Activated CD4-positive, CD25-positive, alpha-beta regulatory T cell treated with anti-CD3 and anti-CD28 coated beads, Interleukin-2, amount 50 U/mL, for 72 hours (primary cell): ENCODE results near the gene DGKA.
"Not testable (repeated sequence)": the region's sequence is repeated elsewhere in the genome, so short reads cannot be mapped to it uniquely, and the experiment has no call there.

Source experiments
- DNase-seq: peaks from one replicate; pipeline ENCODE4 v3.0.0; 2021

The DGKA gene

DNA sequence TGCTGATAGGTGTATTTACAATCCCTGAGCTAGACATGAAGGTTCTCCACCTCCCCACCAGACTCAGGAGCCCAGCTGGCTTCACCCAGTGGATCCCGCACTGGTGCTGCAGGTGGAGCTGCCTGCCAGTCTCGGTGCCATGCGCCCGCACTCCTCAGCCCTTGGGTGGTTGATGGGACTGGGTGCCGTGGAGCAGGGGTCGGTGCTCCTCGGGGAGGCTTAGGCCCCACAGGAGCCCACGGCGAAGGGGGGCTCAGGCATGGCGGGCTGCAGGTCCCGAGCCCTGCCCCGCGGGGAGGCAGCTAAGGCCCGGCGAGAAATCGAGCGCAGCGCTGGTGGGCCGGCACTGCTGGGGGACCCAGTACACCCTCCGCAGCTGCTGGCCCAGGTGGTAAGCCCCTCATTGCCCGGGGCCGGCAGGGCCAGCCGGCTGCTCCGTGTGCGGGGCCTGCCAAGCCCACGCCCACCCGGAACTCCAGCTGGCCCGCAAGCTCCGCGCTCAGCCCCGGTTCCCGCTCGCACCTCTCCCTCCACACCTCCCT is 69.1 kb downstream of the DGKA start:
- DNase-seq, result not testable (repeated sequence)

DNA sequence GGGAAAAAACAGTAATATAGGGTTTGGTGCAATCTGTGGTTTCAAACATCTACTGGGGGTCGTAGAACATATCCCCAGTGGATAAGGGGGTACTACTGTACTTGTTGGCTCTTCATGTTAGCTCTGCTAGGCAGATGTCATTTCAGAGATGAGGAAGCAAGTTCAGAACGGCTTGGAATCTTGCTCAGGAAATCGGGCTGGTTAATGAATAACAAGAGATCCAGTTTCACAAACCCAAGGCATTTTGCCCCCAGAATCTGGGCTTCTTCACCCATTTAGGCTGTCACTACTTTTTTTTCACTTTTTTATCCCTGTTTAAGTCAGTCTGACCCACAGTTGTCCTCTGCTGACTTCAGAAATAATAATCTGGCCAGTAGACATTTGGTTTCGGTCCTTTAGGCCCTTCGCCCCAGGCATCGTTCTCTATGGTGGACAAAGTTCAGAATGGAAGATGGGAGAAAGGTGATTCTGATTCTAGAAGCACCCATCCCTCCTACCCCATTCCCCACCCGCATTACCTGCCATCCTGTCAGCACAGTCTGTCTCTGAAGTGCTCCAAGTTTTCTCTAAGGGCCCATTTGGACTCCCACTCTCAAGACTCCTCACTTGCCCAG is 70.6 kb downstream of the DGKA start:
- DNase-seq, result no peak

- not testable (repeated sequence) for DNase-seq
Observed at GRCh38 chr12:56003376-56003775, 72.4 kb downstream of the DGKA start.
